Colonic mucosa (tissue), 4 donors: ENCODE measurements around the gene UNC50. TPM values are rescaled to one million over a fixed set of nuclear protein-coding genes. Genes with fewer than 3 reads are reported as not detected.

Source experiments
- DNase-seq: peaks from one replicate; pipeline ENCODE4 v3.0.0-alpha.2; 2020
- H3K27ac ChIP-seq: fragments of 200-600 bp; one replicate; pipeline ENCODE4 v1.8.0; 2021
- H3K27me3 ChIP-seq: fragments of 200-600 bp; one replicate; pipeline ENCODE4 v1.8.0; 2021
- H3K36me3 ChIP-seq: fragments of 200-600 bp; one replicate; pipeline ENCODE4 v1.8.0; 2021
- H3K4me1 ChIP-seq: fragments of 200-600 bp; one replicate; pipeline ENCODE4 v1.8.0; 2021; ENCODE audit warnings: mild to moderate bottlenecking
- H3K4me3 ChIP-seq: fragments of 200-600 bp; one replicate; pipeline ENCODE4 v1.8.0; 2021
- H3K9ac ChIP-seq, 2 donors: one replicate each; pipeline ENCODE4 v1.7.0; 2013; ENCODE audit warnings: control low read depth in 2 of 2, low read depth in 2 of 2, low read length in 2 of 2
- H3K9me3 ChIP-seq: fragments of 200-600 bp; one replicate; pipeline ENCODE4 v1.8.0; 2021
- CTCF ChIP-seq: fragments of 200-600 bp; IDR thresholded peaks from one replicate; pipeline ENCODE4 v1.8.0; 2022; ENCODE audit warnings: antibody characterized with exemption, mild to moderate bottlenecking
- intact Hi-C: fragments of 100-400 bp; cut with DNase I; formaldehyde crosslinking; loops from one replicate; pipeline ENCODE4 v1.14.1; 2022
- total RNA-seq, 2 donors: library from RNA; stranded (reverse); fragmentation: NEBNext Ultra II Directional in 1 of 2; extraction: Animal tissue kit (Norgen Biotek cat#: 25700) in 1 of 2; gene quantifications; one replicate each; pipeline ENCODE4 v1.2.1, GENCODE V29; 2021
- donor health status: healthy.
- donor health status: DM: no; HTN: no; CAD: no.
- donor health status: DM: no; HTN: no; CAD: no.

UNC50 gene
- total RNA-seq, result 10 to 100 TPM; 29.9 to 30.8 TPM

GRCh38 chr2:98608116-98608961 lies at the start of gene UNC50, which contains the start of gene COA5:
TSS of gene UNC50 (plus strand) at chr2:98608589. CDS start at chr2:98609760, 1,171 bp downstream.
TSS of gene COA5 (minus strand) at chr2:98608512. CDS start at chr2:98608405, 107 bp downstream.
- no peak for TF ChIP-seq CTCF
- H3K27me3 ChIP-seq, result no peaks in the 10 kb centered on the region
- no peaks in the 10 kb centered on the region for H3K36me3 ChIP-seq
- intact Hi-C loops, result no loop called here
- H3K4me3 ChIP-seq, result peak within 1 kb of the TSS; percentile 99
- H3K27ac ChIP-seq, result peak within 1 kb of the TSS; percentile 87
- peak; percentile 90 for DNase-seq
- no peaks in the 10 kb centered on the region for H3K9me3 ChIP-seq
- H3K4me1 ChIP-seq, result peaks cover 14% of the 10 kb centered on the region
- peak within 1 kb of the TSS; percentile 93 to 98 for H3K9ac ChIP-seq

- Histone ChIP-seq H3K4me3 (no peak overlapping the region), H3K27me3 (no peaks in the 10 kb centered on the region), H3K9ac (no peak overlapping the region), H3K4me1 (no peaks in the 10 kb centered on the region), H3K9me3 (no peaks in the 10 kb centered on the region), H3K27ac (no peak overlapping the region), H3K36me3 (no peaks in the 10 kb centered on the region)
- TF ChIP-seq CTCF, result no peak
- DNase-seq, result no peak
- intact Hi-C loops, result no loop called here
These were observed 49.4 kb upstream of the UNC50 start for GRCh38 chr2:98558852-98559530.

DNA sequence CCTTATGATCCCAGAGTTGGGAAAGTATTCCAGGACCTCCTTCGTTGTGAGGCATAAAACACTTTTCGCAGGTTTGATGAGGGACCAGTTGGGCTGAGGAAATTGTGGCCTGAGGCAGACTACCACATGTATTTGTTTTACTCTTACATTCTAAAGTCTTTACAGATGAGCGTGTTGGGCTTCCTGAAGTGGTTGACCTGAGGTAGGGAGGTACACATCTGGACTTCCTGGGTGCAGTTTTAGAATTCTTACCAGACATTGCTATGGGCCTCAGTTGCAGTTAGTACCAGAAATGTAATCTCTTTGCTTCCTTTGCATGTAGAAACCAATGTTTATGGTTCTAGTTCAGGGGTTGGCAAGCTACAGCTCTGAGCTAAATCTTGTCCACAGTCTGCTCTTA lies 48.8 kb upstream of the UNC50 start:
- no peak overlapping the region for H3K4me3 ChIP-seq
- no peaks in the 10 kb centered on the region for H3K9me3 ChIP-seq
- no peak overlapping the region for H3K9ac ChIP-seq
- intact Hi-C loops, result no loop called here
- H3K4me1 ChIP-seq, result no peaks in the 10 kb centered on the region
- no peak overlapping the region for H3K27ac ChIP-seq
- DNase-seq, result no peak
- H3K27me3 ChIP-seq, result no peaks in the 10 kb centered on the region
- H3K36me3 ChIP-seq, result no peaks in the 10 kb centered on the region
- TF ChIP-seq CTCF, result no peak

DNA sequence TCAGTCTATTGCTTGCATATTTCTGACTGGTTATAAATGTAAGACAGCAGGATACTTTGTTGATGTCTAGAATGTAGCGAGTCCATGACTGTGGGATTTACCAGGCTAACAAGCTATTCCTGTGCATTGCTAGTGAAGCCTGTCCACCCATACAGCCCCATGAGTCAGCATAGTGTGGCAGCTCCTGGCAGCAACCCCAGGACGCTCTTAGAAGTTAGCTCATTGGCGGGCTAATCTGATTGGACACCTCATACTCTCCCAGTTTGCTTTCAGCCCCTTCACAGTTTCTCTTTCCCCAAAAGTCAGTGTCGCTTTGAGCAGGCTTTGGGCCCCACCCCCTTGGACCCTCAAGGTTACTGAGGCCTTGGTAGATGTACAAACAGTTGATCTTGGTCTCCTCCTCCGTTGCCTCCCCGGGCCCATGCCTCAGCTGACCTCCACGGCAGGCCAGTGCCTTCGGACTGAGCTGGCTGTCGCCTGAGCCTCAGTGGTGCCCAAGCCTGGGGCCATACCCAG lies 48.1 kb upstream of the UNC50 start:
- no peaks in the 10 kb centered on the region for H3K4me1 ChIP-seq
- peak overlapping the region in 1 of 2 donors; percentile 5 for H3K9ac ChIP-seq
- no peaks in the 10 kb centered on the region for H3K9me3 ChIP-seq
- no peaks in the 10 kb centered on the region for H3K36me3 ChIP-seq
- intact Hi-C loops, result loop anchor here (10.0 kb wide), 1 partner anchor 116 kb away; the partner anchor contains the start of gene INPP4A
- no peaks in the 10 kb centered on the region for H3K27me3 ChIP-seq
- no peak for TF ChIP-seq CTCF
- H3K4me3 ChIP-seq, result no peak overlapping the region
- H3K27ac ChIP-seq, result peak overlapping the region; percentile 15
- DNase-seq, result no peak

DNA sequence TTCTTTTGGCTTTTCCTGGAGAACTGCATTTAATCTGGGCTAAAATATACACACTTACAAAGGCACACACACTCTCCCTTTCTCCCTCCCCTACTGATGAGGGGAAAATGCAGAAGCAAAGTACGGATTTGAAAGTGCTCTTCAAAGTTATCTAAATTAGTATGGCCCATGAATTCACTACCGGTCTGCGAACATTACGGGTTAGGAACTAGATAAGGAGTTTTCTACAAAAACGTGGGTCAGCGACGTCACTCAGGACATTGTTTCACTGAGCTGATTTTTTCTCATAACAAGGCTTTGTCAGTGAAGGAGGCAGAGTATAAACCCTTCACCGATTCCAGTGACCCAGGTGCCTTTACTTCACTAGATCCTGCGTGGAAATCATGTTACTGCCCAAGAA lies 47.4 kb upstream of the UNC50 start:
- Histone ChIP-seq H3K9ac (no peak overlapping the region), H3K9me3 (no peaks in the 10 kb centered on the region), H3K27me3 (no peaks in the 10 kb centered on the region), H3K36me3 (no peaks in the 10 kb centered on the region), H3K27ac (no peak overlapping the region), H3K4me1 (no peaks in the 10 kb centered on the region), H3K4me3 (no peak overlapping the region)
- intact Hi-C loops, result loop anchor here (10.0 kb wide), 1 partner anchor 116 kb away; the partner anchor contains the start of gene INPP4A
- DNase-seq, result no peak
- TF ChIP-seq CTCF, result no peak
